ENCODE results near the gene GRIN2C.

Gene GRIN2C

GRCh38 chr17:74842146-74842598 is 17.5 kb downstream of the GRIN2C start:
- DNase-seq (ENCODE audit: extremely low read depth, insufficient read length): no peak
- Histone ChIP-seq H3K27me3 (replicated peaks; ENCODE audit: control insufficient read depth, insufficient read depth, low read length) (no peaks in the 10 kb centered on the region), H3K36me3 (ENCODE audit: control insufficient read depth, insufficient read depth, low read length) (peaks cover 1% of the 10 kb centered on the region), H3K4me3 (replicated peaks; ENCODE audit: low read depth, low read length) (no peak overlapping the region)
- TF ChIP-seq CTCF (IDR thresholded peaks at IDR 0.05; ENCODE audit: insufficient read depth, low read length, poor library complexity, severe bottlenecking): no peak

GRCh38 chr17:74840989-74841666 is 18.6 kb downstream of the GRIN2C start:
- no peak for TF ChIP-seq CTCF (IDR thresholded peaks at IDR 0.05; ENCODE audit: insufficient read depth, low read length, poor library complexity, severe bottlenecking)
- Histone ChIP-seq H3K27me3 (replicated peaks; ENCODE audit: control insufficient read depth, insufficient read depth, low read length) (no peaks in the 10 kb centered on the region), H3K36me3 (ENCODE audit: control insufficient read depth, insufficient read depth, low read length) (peaks cover 7% of the 10 kb centered on the region), H3K4me3 (replicated peaks; ENCODE audit: low read depth, low read length) (no peak overlapping the region)
- DNase-seq (ENCODE audit: extremely low read depth, insufficient read length): no peak

GRCh38 chr17:74839990-74840852 is 19.5 kb downstream of the GRIN2C start:
- TF ChIP-seq CTCF (IDR thresholded peaks at IDR 0.05; ENCODE audit: insufficient read depth, low read length, poor library complexity, severe bottlenecking): no peak

GRCh38 chr17:74838274-74838673 is 21.4 kb downstream of the GRIN2C start:
- Histone ChIP-seq H3K27me3 (replicated peaks; ENCODE audit: control insufficient read depth, insufficient read depth, low read length) (no peaks in the 10 kb centered on the region), H3K4me3 (replicated peaks; ENCODE audit: low read depth, low read length) (no peak overlapping the region), H3K36me3 (ENCODE audit: control insufficient read depth, insufficient read depth, low read length) (peaks cover 9% of the 10 kb centered on the region)
- TF ChIP-seq CTCF (IDR thresholded peaks at IDR 0.05; ENCODE audit: insufficient read depth, low read length, poor library complexity, severe bottlenecking): no peak
- no peak for DNase-seq (ENCODE audit: extremely low read depth, insufficient read length)

More at GRCh38 chr17:74839990-74840852, 19.5 kb downstream of the GRIN2C start:
- no peak for DNase-seq (ENCODE audit: extremely low read depth, insufficient read length)
- Histone ChIP-seq H3K27me3 (replicated peaks; ENCODE audit: control insufficient read depth, insufficient read depth, low read length) (no peaks in the 10 kb centered on the region), H3K4me3 (replicated peaks; ENCODE audit: low read depth, low read length) (no peak overlapping the region), H3K36me3 (ENCODE audit: control insufficient read depth, insufficient read depth, low read length) (peaks cover 9% of the 10 kb centered on the region)

GRCh38 chr17:74836691-74837467 is 22.8 kb downstream of the GRIN2C start:
- no peak for TF ChIP-seq CTCF (IDR thresholded peaks at IDR 0.05; ENCODE audit: insufficient read depth, low read length, poor library complexity, severe bottlenecking)
- Histone ChIP-seq H3K36me3 (ENCODE audit: control insufficient read depth, insufficient read depth, low read length) (peaks cover 9% of the 10 kb centered on the region), H3K27me3 (replicated peaks; ENCODE audit: control insufficient read depth, insufficient read depth, low read length) (no peaks in the 10 kb centered on the region)

More at GRCh38 chr17:74836691-74837467, 22.8 kb downstream of the GRIN2C start:
- DNase-seq (ENCODE audit: extremely low read depth, insufficient read length): no peak
- no peak overlapping the region for H3K4me3 ChIP-seq (replicated peaks; ENCODE audit: low read depth, low read length)
